ENCODE measurements around the gene MRPS2. TPM values are rescaled to one million over a fixed set of nuclear protein-coding genes. Genes with fewer than 3 reads are reported as not detected.
"Not testable (repeated sequence)": the region's sequence is repeated elsewhere in the genome, so short reads cannot be mapped to it uniquely, and the experiment has no call there.

MRPS2 gene
- total RNA-seq, 1 donor from 2014 or later, result 25.5 TPM

DNA sequence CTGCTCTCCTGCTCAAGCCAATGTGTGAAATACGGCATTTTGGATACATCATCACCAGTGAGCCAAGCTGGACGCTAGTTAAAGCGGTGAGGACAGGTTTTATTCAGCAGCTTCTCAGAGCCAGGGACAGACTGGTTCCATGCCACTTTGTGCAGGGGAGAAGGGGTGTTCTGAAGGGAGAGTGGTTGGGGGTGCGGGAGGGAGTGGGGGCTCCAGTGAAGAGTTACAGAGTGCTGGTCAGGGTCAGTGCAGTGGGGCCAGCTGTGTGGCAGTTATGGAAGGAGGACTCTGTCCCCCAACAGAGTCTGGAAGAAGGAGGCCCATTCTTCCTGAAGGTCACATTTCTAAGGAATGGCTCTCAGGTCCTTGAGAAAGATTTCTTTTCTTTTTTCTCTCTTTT, 34.3 kb downstream of the MRPS2 start:
- not testable (repeated sequence) for ATAC-seq

DNA sequence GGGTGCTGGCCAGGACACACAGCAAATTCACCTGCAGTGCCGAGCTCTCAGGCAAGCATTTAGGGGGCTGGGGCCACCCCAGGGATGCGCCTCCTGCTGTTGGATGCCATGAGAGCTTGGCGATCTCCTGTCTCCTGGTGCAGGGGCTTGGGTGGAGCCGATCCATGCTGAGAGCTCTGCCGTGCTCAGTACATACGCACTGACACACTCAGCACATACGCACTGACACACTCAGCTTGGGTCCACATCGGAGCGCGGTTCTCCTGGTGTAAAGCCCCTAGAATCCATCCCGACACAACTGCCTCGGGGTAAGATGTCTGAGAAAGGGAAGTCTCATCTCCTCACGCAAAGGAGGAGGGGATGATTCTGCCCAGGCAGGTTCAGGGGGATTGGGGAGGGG, 35.1 kb downstream of the MRPS2 start:
- ATAC-seq, result not testable (repeated sequence)

DNA sequence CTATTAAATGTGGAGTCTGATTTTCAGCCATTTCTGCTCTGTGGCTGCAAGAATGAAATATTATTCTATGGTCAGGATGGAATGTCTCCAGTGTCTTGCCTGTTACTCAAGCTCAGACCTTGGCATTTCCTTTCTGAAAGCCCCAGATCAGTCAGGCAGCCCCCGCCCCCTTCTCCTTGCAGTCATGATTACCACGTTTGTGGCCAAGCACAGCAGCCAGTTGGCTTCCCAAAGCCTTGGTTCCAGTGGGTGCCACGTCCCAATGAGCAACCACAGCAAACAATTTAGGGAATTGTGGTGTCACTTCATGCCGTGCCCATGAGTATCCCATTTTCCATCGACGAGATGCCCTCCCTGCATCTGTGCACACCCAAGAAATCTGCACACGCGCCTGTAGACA, 35.7 kb downstream of the MRPS2 start:
- ATAC-seq, result no peak

DNA sequence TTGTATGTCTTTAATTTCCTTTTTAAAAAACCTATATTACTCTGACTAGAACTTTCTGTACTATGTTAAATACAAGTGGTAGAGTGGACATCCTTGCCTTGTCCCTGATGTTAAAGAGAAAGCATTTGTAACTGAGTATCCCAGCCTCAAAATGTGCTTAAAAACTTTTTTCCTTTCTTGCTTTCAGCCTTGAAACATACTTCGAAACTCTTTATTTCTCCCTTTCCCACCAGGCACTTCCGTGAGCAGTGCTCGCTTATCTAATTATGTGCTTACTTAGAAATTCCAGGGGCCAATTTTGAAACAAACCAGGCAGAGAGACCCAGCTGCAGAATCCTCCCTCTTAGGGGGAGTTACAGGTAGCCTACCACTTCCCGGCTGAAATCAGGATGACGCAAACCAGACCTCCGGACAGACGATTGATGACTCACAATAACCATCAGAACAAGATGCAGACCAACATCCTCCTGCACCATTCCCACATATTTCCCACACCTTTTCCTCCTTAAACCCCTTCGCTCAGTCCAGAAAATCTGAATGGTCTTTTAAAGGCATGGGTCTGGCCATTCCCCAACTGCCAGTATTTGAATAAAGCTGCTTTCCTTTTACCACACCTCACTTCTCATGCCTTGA, 42.9 kb downstream of the MRPS2 start:
- not testable (repeated sequence) for ATAC-seq

DNA sequence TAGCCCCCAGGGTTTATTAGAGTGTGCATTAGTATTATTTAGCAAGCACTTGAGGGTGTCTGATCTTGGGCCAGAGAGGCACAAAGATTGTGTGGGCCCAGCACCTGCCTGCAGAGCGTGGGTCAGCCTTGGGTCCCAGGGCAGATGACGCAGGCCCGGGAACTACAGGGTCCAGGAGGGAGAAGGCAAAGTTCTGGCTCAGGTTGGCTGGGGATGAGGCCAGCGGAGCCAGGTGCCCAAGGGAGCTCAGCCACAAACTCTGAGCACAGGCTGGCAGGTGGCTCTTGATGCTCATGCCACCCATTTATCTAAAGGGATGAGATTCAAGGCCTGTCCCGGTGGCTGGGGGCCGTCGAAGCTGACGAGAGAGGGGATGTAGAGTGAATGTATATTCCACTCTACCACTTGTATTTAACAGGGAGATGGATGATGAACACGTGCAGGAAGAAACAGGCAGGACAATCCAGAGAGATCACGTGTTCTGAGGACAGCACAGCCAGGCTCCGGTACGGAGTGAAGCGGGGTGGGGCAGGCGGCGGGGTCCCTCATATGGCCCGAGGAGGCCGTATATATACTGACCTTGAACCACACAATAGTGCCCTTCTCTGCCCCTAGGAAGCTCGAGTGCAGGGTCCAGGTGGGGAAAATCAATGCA, 44.6 kb downstream of the MRPS2 start:
- ATAC-seq, result no peak

DNA sequence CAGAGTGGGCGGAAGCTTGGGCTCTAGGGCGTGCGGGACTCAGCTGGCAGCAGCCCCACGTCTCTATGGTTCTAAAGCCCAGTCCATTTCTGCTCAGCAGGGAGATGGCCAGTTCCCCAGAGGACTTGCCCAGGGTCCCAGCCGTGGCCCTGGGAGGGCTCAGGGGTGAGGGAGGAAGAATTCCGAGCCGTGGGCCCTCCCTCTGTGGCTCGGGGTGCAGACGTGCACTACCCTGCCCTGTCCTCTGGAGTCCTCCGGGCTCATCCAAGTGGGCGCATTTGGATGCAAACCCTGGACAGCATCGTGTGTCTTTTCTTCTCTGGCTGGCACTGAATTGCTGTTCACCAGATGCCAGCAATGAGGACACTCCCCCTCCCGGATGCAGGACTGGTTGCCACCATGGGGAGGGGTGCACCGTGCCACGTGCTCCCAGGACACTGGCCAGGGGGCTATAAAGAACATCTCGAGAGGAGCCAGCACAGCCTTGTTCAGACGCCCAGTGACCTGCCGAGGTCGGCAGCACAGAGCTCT, 45.2 kb downstream of the MRPS2 start, which contains the start of gene OBP2A:
OBP2A (plus strand) TSS at position 481 of the 531 bp plus-strand sequence. CDS start 55 bp downstream, outside the sequence.
- ATAC-seq, result not testable (repeated sequence)

DNA sequence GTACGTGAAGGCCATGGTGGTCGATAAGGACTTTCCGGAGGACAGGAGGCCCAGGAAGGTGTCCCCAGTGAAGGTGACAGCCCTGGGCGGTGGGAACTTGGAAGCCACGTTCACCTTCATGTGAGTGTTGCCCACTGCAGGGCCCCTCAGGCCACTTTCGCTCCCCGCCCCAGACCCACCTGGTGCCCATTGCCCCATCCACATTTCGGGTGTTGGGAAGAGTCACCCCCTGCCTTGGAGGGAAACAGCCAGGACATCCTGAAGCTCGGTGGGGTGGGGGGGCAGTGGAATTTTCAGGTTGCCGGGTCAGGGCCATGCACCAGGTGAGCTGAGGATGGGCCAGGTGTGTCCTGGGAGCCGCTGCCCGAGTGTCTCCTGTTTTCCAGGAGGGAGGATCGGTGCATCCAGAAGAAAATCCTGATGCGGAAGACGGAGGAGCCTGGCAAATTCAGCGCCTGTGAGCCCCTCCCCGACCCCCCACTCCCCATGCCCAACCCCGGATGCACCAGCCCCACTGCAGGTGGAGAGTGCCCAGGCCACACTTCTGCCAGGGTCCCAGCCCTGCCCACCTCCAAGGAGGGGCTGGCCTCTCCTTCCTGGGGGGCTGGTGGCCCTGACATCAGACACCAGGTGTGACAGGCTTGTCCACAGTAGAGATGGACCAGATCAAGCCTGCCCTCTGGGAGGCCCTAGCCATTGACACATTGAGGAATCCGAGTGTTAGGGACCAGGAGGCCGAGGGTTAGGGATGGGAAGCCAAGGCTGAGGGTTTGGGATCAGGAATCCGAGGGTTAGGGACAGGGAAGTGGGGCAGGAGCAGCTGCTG, 46.5 kb downstream of the MRPS2 start:
- not testable (repeated sequence) for ATAC-seq

DNA sequence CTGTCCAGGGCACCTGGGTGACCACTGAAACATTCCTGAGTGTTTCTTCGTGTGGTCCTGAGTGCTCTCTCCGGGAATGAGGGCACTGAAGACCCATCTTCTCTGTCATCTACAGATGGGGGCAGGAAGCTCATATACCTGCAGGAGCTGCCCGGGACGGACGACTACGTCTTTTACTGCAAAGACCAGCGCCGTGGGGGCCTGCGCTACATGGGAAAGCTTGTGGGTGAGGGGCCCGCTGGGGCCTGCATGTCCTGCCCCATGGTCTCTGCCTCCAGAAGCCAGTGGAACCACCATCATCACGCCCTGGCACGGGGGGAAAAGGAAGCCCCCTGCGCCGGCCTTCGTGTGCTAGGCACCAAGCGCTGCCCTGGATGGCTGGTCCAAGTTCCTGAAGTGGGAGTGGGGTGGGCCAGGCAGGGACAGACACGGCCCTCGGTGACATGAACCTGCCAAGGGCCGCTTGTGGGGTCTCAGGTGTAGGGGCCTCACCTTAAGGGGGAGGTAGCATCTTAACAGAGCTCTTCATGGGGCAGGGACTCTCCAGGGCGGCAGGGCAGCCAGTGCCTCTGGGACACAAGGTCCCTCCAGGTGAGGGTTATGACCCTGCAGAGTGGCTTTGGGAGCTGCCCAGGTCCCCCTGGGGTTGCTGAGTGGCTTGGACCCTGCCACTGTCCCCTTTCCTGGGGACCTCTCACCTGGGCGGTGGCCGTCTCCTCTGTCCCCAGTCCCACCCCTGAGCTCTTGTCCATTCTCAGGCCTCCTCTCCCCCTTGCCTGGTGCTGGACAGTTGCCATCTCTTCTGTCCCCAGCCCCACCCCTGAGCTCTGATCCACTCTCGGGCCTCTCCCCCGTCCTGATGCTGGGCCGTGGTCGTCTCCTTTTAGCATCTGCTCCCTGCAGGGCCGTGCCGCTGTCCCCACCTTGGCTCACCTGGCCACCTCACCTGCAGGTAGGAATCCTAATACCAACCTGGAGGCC, 47.6 kb downstream of the MRPS2 start:
- no peak for ATAC-seq

DNA sequence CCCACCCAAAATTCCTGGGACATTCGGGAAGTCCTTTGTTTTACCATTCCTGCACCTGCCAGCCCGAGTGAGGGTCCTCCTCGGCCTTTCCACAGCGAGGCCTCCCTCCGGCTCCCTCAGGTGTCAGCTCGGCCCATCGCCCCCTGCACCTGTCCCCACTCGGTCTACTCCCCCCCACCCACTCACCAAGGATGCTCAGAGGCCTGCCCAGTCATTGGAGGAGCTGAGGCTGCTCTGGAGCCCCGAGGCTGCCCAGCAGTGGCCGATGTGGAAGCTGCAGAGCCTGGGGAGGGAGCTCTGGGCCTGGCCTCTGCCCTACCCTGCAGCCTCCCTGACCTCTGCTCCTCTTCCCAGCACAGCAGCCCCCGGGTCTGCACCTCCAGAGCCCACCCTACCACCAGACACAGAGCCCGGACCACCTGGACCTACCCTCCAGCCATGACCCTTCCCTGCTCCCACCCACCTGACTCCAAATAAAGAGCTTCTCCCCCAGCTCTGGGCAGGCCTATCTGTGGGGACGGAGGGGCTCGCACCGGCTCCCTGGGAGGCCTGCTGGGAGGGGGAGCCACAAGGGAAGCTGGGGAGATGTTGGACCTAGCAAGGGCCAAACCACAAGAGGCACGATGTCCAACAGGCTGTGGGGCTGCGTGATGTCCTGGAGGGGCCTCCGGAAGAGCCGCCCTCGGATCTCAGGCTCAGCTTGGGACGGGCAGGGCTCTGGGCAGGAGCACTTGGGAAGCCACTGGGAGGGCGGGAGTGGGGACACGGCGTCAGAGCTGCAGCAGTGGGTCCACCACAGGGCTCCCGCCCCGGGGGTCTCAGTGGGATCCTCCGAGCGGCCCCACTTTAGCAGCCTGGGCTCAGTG, 49.2 kb downstream of the MRPS2 start:
- ATAC-seq, result not testable (repeated sequence)

DNA sequence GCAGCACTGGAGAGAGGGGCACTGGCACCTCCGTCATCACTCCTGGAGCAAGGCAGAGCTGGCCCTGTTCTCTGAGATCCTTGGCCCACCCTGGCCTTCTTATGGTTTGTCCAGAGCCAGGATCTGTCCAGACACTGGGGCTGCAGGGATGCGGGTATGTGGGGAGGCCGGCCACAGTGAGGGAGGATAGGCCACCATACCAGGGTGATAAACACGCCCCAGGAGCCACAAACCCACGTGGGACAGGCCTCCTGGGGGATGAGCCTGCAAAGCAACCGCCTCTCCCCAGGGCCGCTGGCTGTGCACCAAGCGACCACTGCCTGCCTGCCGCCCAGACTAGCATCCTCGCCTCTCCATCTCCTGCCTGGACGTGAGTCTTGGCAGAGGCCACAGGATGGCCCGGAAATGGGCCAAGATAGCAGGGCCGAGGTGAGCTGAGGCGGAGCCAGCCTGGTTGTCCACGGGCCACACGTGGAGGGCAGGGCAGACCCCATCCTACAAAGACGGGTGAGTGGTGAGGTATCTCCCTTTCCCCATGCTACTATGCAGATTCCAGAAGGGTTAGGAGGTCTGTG, 49.9 kb downstream of the MRPS2 start:
- no peak for ATAC-seq

DNA sequence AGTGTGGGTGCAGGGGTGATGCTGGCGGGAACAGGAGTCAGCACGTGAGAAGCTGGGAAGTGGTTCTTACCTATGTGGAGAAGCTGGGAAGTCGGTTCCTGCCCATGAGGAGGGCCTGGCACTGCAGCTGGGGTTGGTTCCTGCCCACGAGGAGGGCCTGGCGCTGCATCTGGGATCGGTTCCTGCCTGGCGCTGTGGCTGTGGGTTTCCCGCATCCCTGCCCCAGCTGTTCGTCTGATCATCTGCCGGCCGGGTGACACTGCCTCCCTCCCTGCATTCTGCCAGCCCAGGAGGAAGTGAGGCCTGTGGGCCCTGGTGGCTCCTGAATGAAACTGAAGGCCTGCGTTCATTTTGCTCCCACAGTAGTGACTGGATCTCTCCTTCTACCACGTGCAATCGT, 50.5 kb downstream of the MRPS2 start:
- no peak for ATAC-seq

DNA sequence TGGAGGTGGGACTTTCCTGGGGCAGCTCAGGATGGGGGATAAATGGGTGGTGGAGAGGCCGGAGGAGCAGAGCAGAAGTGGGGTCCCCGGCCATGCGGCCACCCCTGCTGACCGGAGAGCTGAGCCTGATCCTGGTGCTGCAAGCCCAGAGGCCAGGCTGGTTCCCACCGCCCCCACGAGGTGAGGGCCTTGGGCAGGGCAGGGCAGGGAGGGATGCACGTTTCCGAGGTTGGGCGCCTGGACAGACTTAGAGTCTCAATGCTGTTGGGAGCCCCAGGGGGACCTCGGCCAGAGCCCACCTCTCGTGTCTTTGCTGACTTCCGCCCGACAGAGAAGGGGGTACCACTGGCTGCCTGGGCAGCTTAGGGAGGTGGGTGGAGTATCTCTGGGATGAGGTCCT, 51.0 kb downstream of the MRPS2 start:
- ATAC-seq, result no peak

DNA sequence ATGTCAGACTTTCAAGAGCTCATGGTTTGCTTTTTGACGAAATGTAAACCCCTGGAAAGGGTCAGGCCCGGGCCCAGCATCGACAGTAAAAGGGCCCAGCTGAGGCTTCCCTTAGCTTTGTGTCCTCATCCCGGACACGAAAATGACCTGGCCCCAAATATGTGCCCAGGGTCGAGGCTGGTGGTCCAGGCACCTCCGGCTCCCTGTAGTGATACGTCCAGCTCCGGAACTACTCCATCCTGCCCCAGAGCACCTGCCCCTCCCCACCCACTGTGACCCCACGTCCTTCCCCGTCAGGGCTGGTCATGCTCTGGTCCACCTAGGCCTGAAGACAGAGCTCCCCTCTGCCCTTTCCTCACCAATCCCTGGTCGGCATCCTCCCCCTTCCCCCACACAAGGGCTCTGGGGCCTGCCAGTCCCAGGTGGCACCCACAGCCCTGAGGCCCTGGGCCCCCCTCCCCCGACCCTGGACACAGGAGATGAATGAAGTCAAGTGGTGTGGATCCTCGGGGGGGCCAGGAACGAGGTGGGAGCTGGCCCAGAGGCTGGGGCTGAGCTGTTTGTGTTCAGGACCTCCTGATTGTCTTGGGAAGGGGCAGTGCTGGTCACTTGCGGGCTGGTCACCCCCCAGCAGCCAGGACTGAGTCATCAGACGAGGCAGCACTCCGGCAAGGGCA, 51.7 kb downstream of the MRPS2 start:
- no peak for ATAC-seq

DNA sequence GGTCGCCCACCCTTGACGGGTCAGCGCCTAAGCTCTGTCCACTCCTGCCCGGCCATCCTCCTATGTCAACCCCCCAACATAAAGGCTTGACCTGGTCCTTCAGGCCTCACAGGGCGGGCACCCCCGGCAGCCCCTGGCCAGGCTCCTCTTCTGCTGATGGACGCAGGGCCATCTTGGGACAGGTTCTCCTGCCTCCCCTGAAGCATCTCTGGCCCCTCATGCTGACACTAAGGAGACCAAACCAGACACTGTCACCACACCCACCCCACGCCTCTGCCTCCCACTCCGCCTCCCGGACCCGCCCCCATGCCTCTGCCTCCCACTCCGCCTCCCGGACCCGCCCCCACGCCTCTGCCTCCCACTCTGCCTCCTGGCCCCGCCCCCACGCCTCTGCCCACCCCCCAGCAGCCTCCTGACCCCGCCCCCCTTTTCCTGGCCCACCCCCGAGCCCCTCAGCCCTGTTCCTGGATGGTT, 52.3 kb downstream of the MRPS2 start:
- no peak for ATAC-seq

Other genes with a start within 250 kb of the MRPS2 start
- gene PPP1R26, start 20.9 kb upstream of the MRPS2 start, total RNA-seq, result 5.2 TPM
- gene LCN1, start 20.8 kb downstream of the MRPS2 start, total RNA-seq, result not detected
- not detected for gene OBP2A, start 45.4 kb downstream of the MRPS2 start, total RNA-seq
- gene PAEP, start 61.1 kb downstream of the MRPS2 start, total RNA-seq, result not detected
- gene GLT6D1, start 138.9 kb downstream of the MRPS2 start, total RNA-seq, result not detected
- not detected for gene LCN9, start 162.6 kb downstream of the MRPS2 start, total RNA-seq
- not detected for gene SOHLH1, start 198.8 kb downstream of the MRPS2 start, total RNA-seq
- not detected for gene KCNT1, start 201.5 kb downstream of the MRPS2 start, total RNA-seq